ENCODE data around the gene C11orf87.

Gene C11orf87

DNA sequence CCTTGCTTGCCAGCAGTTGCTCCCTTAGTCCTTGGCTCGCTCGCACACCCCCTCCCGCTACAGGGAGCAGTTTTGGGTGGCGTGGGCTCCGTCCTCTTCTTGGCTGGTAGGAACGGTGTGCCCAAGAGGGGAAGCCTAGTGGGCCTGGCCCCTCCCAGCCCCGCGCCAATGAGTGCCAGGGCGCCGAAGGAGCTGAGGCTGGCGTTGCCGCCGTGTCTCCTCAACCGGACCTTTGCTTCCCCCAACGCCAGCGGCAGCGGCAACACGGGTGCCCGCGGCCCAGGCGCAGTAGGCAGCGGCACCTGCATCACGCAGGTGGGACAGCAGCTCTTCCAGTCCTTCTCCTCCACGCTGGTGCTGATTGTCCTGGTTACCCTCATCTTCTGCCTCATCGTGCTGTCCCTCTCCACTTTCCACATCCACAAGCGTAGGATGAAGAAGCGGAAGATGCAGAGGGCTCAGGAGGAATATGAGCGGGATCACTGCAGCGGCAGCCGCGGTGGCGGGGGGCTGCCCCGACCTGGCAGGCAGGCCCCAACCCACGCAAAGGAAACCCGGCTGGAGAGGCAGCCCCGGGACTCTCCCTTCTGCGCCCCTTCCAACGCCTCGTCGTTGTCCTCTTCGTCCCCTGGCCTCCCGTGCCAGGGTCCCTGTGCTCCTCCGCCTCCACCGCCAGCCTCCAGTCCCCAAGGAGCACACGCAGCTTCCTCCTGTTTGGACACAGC, 1.6 kb downstream of the C11orf87 start:
- peak overlapping the region; percentile 24 for H3K4me3 ChIP-seq (ENCODE audit: control insufficient read depth, low read depth, low read length)
- TF ChIP-seq, protein P1, sequence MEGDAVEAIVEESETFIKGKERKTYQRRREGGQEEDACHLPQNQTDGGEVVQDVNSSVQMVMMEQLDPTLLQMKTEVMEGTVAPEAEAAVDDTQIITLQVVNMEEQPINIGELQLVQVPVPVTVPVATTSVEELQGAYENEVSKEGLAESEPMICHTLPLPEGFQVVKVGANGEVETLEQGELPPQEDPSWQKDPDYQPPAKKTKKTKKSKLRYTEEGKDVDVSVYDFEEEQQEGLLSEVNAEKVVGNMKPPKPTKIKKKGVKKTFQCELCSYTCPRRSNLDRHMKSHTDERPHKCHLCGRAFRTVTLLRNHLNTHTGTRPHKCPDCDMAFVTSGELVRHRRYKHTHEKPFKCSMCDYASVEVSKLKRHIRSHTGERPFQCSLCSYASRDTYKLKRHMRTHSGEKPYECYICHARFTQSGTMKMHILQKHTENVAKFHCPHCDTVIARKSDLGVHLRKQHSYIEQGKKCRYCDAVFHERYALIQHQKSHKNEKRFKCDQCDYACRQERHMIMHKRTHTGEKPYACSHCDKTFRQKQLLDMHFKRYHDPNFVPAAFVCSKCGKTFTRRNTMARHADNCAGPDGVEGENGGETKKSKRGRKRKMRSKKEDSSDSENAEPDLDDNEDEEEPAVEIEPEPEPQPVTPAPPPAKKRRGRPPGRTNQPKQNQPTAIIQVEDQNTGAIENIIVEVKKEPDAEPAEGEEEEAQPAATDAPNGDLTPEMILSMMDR (conservative IDR thresholded peaks at IDR 0.05; ENCODE audit: control insufficient read depth, insufficient read depth, low read depth, low read length) = no peak
- DNase-seq (ENCODE audit: low read depth) = no peak

DNA sequence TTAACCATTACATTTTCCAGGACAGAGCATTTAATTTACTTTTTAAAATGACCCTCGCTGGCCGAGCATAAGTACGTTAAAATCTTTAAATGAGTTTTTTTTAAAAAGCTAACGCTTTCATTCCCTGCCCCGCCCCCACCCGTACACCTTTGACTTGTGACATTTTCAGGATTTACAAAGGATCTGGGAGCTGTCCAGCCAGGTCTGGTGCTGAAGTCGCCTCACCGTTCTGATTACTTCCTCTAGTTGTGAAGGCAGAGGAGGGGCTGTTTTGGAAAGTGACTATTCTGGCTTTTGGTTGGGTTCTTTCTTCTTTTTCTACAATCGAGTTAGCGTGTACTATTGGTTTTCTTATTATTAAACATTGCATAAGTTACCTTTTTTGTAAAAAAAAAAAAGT, 2.9 kb downstream of the C11orf87 start:
- TF ChIP-seq, protein P1 (conservative IDR thresholded peaks at IDR 0.05; ENCODE audit: control insufficient read depth, insufficient read depth, low read depth, low read length) = no peak
- DNase-seq (ENCODE audit: low read depth) = no peak
- H3K4me3 ChIP-seq (ENCODE audit: control insufficient read depth, low read depth, low read length) = no peak overlapping the region

- H3K4me3 ChIP-seq (ENCODE audit: control insufficient read depth, low read depth, low read length) = no peak overlapping the region
- no peak for DNase-seq (ENCODE audit: low read depth)
- TF ChIP-seq, protein P1 (conservative IDR thresholded peaks at IDR 0.05; ENCODE audit: control insufficient read depth, insufficient read depth, low read depth, low read length) = peak; percentile 7
These were observed 3.6 kb downstream of the C11orf87 start for GRCh38 chr11:109425554-109425953.

DNA sequence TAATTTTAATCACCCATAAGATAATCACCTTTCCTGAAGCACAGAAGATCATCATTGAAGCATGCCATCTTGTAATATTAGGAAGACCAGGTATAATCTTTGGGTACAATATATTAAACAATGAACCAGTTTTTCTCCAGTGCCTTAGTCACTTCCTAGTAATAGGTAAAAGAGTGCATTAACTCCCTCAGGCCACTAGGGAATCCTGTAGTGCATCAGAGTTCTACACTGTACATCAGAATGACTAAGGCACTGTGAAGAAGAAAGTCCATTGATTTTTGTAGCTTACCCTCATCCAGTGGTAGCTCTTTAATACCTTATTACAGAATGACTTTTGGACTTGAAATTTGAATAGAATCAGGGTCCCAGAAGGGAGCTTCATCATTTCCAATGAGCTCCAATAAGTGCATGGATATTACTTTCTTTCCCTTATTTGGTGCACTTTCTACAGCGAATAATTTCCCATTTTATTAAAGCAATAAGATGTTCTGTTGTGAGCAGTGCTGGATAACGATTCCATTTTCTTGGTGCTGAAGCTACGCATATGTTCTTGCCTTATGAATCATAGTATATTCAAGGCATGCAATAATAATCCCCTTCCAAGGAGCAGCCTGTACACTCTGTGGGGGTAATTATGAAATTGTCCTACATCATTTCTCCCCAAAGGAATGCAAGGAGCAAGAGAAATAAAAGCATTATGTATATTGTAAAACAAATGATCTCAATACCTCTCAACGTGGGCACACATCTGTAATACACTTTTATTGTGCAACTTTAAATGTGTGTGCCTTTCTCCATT, 4.7 kb downstream of the C11orf87 start:
- DNase-seq (ENCODE audit: low read depth) = peak; percentile 25
- TF ChIP-seq, protein P1 (conservative IDR thresholded peaks at IDR 0.05; ENCODE audit: control insufficient read depth, insufficient read depth, low read depth, low read length) = peak; percentile 36
- no peak overlapping the region for H3K4me3 ChIP-seq (ENCODE audit: control insufficient read depth, low read depth, low read length)

DNA sequence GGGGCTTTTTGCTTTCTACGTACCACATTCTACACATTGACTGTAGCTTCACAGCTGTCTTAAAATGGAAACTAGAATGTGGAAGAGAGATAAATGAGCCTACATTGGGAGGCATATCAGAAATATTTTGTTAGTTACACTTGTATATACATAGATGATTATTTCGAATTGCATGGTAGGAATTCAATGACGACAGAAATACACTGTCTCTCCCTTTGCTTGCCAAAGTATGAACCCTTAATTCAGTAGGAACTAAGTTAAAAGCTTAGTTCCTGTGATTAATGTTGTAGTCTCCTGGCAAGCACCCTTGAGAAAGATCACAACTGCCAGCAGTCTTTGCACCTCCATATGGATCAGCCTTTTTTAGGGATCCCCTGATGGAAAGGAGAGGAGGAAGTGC, 10.1 kb downstream of the C11orf87 start:
- peak; percentile 10 for DNase-seq (ENCODE audit: low read depth)
- TF ChIP-seq, protein P1 (conservative IDR thresholded peaks at IDR 0.05; ENCODE audit: control insufficient read depth, insufficient read depth, low read depth, low read length) = no peak

GRCh38 chr11:109433753-109434256, 11.8 kb downstream of the C11orf87 start:
- TF ChIP-seq, protein P1 (conservative IDR thresholded peaks at IDR 0.05; ENCODE audit: control insufficient read depth, insufficient read depth, low read depth, low read length) = no peak
- peak; percentile 2 for DNase-seq (ENCODE audit: low read depth)
- H3K4me3 ChIP-seq (ENCODE audit: control insufficient read depth, low read depth, low read length) = no peak overlapping the region

More for the DNA sequence above, 10.1 kb downstream of the C11orf87 start:
- H3K4me3 ChIP-seq (ENCODE audit: control insufficient read depth, low read depth, low read length) = no peak overlapping the region

Data from fibroblast of mammary gland (primary cell).